ENCODE measurements around the gene VTI1A. TPM values are rescaled to one million over a fixed set of nuclear protein-coding genes. Genes with fewer than 3 reads are reported as not detected.
A peak's percentile ranks its signal among the peaks of the same experiment; 100 is the strongest.
"Not testable (repeated sequence)": the region's sequence is repeated elsewhere in the genome, so short reads cannot be mapped to it uniquely, and the experiment has no call there.

Gene VTI1A
- total RNA-seq, 1 donor from 2014 or later = 34.6 TPM

DNA sequence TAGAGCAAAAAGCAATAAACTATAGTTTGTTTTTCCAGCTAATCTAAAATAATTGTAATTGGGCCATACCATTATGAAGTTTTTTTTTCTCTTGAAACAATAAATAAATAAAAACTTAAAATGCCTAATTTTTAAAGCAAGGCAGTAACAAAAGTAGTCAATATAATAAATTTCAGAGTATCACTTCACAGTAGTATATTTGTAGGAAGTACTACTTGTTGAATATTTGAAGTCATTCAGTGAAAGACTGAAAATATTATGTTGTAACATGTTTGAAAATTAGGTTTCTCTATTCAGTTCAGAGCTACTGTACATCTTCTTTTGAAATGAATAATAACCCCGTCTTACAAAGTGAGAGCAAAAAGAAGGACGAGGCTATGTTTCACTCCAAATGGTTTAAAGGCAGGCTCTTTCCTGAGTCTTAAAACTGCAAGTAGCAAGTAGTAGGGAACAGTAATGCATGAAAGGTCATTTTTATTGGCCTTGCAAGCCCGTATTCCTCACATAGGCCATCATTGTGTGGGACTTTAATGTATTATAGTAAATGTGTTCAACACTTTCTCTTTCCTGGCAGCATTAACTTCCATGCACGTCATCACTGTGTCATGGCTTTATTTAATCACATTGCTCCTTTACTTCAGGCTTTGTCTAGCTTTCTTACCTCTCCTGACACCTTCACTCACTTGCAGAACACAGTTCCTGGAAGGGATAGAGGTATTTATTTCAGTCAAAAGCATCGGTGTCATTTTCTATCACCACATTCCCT is 141.4 kb downstream of the VTI1A start:
- no peak for DNase-seq (ENCODE audit: low spot score in 2 of 2, unreplicated experiment in 2 of 2)
- Mint-ChIP-seq H3K27ac (peak overlapping the region; percentile 81), H3K4me1 (peaks cover 40% of the 10 kb centered on the region), H3K36me3 (no peaks in the 10 kb centered on the region), H3K27me3 (ENCODE audit: low read depth) (no peaks in the 10 kb centered on the region), H3K9me3 (no peaks in the 10 kb centered on the region), H3K4me3 (no peak overlapping the region)
- TF ChIP-seq, protein P1, sequence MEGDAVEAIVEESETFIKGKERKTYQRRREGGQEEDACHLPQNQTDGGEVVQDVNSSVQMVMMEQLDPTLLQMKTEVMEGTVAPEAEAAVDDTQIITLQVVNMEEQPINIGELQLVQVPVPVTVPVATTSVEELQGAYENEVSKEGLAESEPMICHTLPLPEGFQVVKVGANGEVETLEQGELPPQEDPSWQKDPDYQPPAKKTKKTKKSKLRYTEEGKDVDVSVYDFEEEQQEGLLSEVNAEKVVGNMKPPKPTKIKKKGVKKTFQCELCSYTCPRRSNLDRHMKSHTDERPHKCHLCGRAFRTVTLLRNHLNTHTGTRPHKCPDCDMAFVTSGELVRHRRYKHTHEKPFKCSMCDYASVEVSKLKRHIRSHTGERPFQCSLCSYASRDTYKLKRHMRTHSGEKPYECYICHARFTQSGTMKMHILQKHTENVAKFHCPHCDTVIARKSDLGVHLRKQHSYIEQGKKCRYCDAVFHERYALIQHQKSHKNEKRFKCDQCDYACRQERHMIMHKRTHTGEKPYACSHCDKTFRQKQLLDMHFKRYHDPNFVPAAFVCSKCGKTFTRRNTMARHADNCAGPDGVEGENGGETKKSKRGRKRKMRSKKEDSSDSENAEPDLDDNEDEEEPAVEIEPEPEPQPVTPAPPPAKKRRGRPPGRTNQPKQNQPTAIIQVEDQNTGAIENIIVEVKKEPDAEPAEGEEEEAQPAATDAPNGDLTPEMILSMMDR (IDR thresholded peaks at IDR 0.05; ENCODE audit: unreplicated experiment) = no peak

DNA sequence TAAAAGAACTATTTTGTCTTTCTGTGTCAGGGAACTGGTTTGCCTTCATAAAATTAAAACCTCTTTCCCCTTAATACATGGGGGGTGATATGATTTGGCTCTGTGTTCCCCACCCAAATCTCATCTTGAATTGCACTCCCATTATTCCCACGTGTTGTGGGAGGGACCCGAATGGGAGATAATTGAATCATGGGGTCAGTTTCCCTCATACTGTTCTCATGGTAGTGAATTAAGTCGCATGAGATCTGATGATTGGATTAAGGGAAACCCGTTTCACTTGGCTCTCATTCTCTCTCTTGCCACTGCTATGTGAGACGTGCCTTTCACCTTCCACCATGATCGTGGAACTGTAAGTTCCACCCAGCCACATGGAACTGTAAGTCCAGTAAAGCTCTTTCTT is 142.1 kb downstream of the VTI1A start:
- Mint-ChIP-seq H3K27ac (peak overlapping the region; percentile 81), H3K36me3 (no peaks in the 10 kb centered on the region), H3K9me3 (no peaks in the 10 kb centered on the region), H3K4me1 (peaks cover 34% of the 10 kb centered on the region), H3K4me3 (no peak overlapping the region), H3K27me3 (ENCODE audit: low read depth) (no peaks in the 10 kb centered on the region)
- DNase-seq (ENCODE audit: low spot score in 2 of 2, unreplicated experiment in 2 of 2) = no peak
- TF ChIP-seq, protein P1 (IDR thresholded peaks at IDR 0.05; ENCODE audit: unreplicated experiment) = no peak

DNA sequence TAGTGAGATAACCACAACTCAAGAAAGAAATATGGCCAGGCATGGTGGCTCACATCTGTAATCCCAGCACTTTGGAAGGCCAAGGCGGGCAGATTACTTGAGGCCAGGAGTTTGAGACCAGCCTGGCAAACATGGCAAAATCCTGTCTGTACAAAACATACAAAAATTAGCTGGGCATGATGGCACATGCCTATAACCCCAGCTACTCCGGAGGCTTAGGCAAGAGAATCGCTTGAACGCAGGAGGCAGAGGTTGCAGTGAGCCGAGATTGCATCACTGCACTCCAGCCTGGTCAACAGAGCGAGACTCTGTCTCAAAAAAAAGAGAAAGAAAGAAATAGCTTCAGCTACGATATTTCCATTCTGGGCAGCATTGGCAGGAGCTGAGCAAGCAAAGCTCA is 143.8 kb downstream of the VTI1A start:
- not testable (repeated sequence) for H3K4me3 Mint-ChIP-seq; H3K9me3 Mint-ChIP-seq; H3K27ac Mint-ChIP-seq; DNase-seq (ENCODE audit: low spot score in 2 of 2, unreplicated experiment in 2 of 2); H3K36me3 Mint-ChIP-seq; H3K27me3 Mint-ChIP-seq (ENCODE audit: low read depth)
- H3K4me1 Mint-ChIP-seq = peaks cover 28% of the 10 kb centered on the region

DNA sequence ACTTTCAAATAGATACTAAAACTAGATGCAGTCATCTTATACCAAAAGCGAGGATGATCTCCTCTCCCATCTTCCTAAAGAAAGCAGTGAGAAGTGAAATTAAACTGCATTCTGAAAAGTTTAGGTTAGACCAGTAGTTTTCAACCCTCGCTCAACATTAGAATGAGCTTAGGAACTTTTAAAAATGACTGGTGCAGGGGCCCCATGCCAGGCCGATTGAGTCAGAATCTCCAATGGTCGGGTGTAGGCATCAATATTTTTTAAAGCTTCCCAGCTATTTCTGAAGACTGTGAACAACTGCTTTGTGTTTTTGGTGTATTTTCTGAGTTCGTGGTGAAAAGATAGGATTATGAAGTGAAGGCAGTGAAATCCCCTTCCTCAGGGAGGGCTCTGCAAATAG is 146.0 kb downstream of the VTI1A start:
- H3K4me3 Mint-ChIP-seq = no peak overlapping the region
- TF ChIP-seq, protein P1 (IDR thresholded peaks at IDR 0.05; ENCODE audit: unreplicated experiment) = no peak
- no peaks in the 10 kb centered on the region for H3K27me3 Mint-ChIP-seq (ENCODE audit: low read depth)
- peaks cover under 1% of the 10 kb centered on the region for H3K9me3 Mint-ChIP-seq
- peaks cover 2% of the 10 kb centered on the region for H3K36me3 Mint-ChIP-seq
- H3K4me1 Mint-ChIP-seq = peaks cover 13% of the 10 kb centered on the region
- no peak overlapping the region for H3K27ac Mint-ChIP-seq
- DNase-seq (ENCODE audit: low spot score in 2 of 2, unreplicated experiment in 2 of 2) = no peak

DNA sequence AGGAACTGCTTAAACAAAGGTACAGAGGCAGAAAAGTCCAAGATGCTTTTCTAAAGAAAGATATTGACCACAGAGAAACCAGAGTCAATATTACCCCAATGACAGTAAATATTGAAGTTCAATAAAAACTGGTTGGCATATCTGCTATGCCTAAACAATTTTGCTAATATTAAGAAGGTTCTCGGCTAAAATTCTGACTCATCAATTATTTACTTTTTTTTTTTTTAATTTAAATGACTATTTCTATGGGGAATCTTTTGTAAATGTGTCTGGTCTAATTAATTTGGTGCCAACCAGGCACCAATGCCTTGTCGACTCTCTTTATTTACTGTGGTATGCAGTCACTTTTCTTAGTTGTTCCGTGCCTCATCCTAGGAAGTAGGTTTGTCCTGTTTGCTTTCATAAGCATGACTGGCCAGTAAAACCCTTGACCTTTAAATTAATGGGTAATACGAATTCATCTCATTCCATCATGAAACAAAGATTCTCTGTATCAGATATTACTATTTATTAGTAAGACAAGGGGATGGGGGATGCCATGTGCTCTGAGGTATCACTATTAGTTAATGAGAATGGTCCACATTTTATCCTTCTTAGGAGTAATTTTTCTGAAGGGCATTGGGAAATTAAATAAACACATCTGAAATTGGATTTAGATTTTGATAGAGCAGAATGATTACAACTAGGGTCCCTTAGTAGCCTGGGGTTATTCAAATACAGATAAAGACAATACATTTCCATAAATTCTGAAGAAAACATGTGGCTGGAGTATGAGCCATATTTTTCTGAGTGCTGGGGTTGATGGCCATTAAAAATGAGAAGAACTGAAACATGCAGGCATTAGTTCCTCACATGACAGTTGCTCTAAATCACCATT is 154.4 kb downstream of the VTI1A start:
- peaks cover 12% of the 10 kb centered on the region for H3K36me3 Mint-ChIP-seq
- H3K4me1 Mint-ChIP-seq = peaks cover 14% of the 10 kb centered on the region
- H3K27ac Mint-ChIP-seq = no peak overlapping the region
- no peaks in the 10 kb centered on the region for H3K27me3 Mint-ChIP-seq (ENCODE audit: low read depth)
- DNase-seq (ENCODE audit: low spot score in 2 of 2, unreplicated experiment in 2 of 2) = no peak
- peaks cover 4% of the 10 kb centered on the region for H3K9me3 Mint-ChIP-seq
- no peak overlapping the region for H3K4me3 Mint-ChIP-seq
- TF ChIP-seq, protein P1 (IDR thresholded peaks at IDR 0.05; ENCODE audit: unreplicated experiment) = no peak

DNA sequence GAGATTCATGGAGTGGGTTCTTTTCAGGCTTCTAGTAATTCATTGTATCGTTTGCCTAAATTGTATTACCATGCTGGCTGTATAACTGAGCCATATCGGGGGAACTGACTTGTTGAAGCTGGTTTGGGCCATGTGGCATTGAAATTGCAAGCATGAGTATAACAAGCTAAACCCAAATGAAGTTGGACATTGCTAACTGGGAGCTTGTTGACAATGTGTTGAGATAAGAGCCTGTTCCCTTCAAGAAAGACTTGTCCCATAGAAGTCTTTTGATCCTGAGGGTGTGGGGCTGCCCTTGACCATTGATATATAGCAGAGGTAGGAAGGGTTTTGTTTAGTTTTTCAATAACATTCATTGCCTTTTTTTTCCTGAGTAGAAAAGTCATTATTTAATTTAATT is 156.0 kb downstream of the VTI1A start:
- Mint-ChIP-seq H3K27me3 (ENCODE audit: low read depth) (no peaks in the 10 kb centered on the region), H3K36me3 (peaks cover 9% of the 10 kb centered on the region), H3K9me3 (peaks cover 4% of the 10 kb centered on the region), H3K27ac (no peak overlapping the region), H3K4me3 (no peak overlapping the region), H3K4me1 (peaks cover 14% of the 10 kb centered on the region)
- TF ChIP-seq, protein P1 (IDR thresholded peaks at IDR 0.05; ENCODE audit: unreplicated experiment) = no peak
- DNase-seq (ENCODE audit: low spot score in 2 of 2, unreplicated experiment in 2 of 2) = no peak
